WTC11 (cell line): ENCODE data around the gene MYH11. TPM values are rescaled to one million over a fixed set of nuclear protein-coding genes. Genes with fewer than 3 reads are reported as not detected.

ENCODE experiments used
- ATAC-seq: fragments of 200-7000 bp; cut with Tn5 transposase; 2 replicates; pipeline ENCODE4 v1.10.0; 2021; ENCODE audit warnings: mild to moderate bottlenecking, moderate library complexity
- CTCF ChIA-PET: fragments of 300-600 bp; sonication (Branson Sonifier 250); formaldehyde crosslinking; loops from one replicate; lab custom pipeline; 2021; ENCODE audit warnings: antibody characterized with exemption; lab: Charles Lee
- POLR2A ChIA-PET: fragments of 350-600 bp; sonication (Branson Sonifier 250); formaldehyde crosslinking; loops from one replicate; lab custom pipeline; 2021; ENCODE audit warnings: antibody characterized with exemption; lab: Charles Lee
- DNase-seq: peaks from one replicate; pipeline ENCODE4 v3.0.0; 2021; ENCODE audit warnings: low spot score
- H3K27ac Mint-ChIP-seq: 2 replicates; pipeline ENCODE4 v1.8.0; 2021; ENCODE audit warnings: mixed read lengths
- H3K27me3 Mint-ChIP-seq: 2 replicates; pipeline ENCODE4 v1.8.0; 2021; ENCODE audit warnings: low read depth, mild to moderate bottlenecking, moderate library complexity, mixed read lengths
- H3K36me3 Mint-ChIP-seq: 2 replicates; pipeline ENCODE4 v1.8.0; 2021; ENCODE audit warnings: mixed read lengths
- H3K4me1 Mint-ChIP-seq: 2 replicates; pipeline ENCODE4 v1.8.0; 2022; ENCODE audit warnings: mixed read lengths
- H3K4me3 Mint-ChIP-seq: 2 replicates; pipeline ENCODE4 v1.8.0; 2021; ENCODE audit warnings: mild to moderate bottlenecking, moderate library complexity, mixed read lengths
- H3K9me3 Mint-ChIP-seq: 2 replicates; pipeline ENCODE4 v1.8.0; 2021; ENCODE audit warnings: mixed read lengths
- AR ChIP-seq: fragments of 250-450 bp; sonication (Bioruptor Pico); IDR thresholded peaks from 2 replicates; pipeline ENCODE4 v1.9.0; 2021; ENCODE audit warnings: mild to moderate bottlenecking
- ATF1 ChIP-seq: sonication (generic); formaldehyde crosslinking; IDR thresholded peaks from 2 replicates; pipeline ENCODE4 v1.8.1; 2023; ENCODE audit warnings: mild to moderate bottlenecking, moderate library complexity, missing genetic modification reagents
- ATF3 ChIP-seq: sonication (generic); formaldehyde crosslinking; conservative IDR thresholded peaks from 2 replicates; pipeline ENCODE4 v1.8.1; 2022; ENCODE audit warnings: mild to moderate bottlenecking, missing genetic modification reagents
- CTCF ChIP-seq: fragments of 200-600 bp; IDR thresholded peaks from 2 replicates; pipeline ENCODE4 v1.8.0; 2022; ENCODE audit warnings: antibody characterized with exemption
- ELF4 ChIP-seq: sonication (generic); formaldehyde crosslinking; IDR thresholded peaks from 2 replicates; pipeline ENCODE4 v1.8.1; 2022; ENCODE audit warnings: low read depth, mild to moderate bottlenecking, moderate library complexity, missing genetic modification reagents
- FOXK1 ChIP-seq: sonication (generic); formaldehyde crosslinking; IDR thresholded peaks from 2 replicates; pipeline ENCODE4 v1.8.0; 2022; ENCODE audit warnings: mild to moderate bottlenecking, moderate library complexity, missing genetic modification reagents
- NFYB ChIP-seq: sonication (generic); formaldehyde crosslinking; conservative IDR thresholded peaks from 2 replicates; pipeline ENCODE4 v1.8.0; 2022; ENCODE audit warnings: low read depth, missing genetic modification reagents
- NR1H2 ChIP-seq: sonication (generic); formaldehyde crosslinking; IDR thresholded peaks from 2 replicates; pipeline ENCODE4 v1.9.0; 2021; ENCODE audit warnings: mild to moderate bottlenecking, moderate library complexity, missing genetic modification reagents
- OVOL2 ChIP-seq: fragments of 250-450 bp; sonication (Bioruptor Pico); IDR thresholded peaks from 2 replicates; pipeline ENCODE4 v1.9.0; 2021; ENCODE audit warnings: mild to moderate bottlenecking, borderline replicate concordance
- PRDM15 ChIP-seq: sonication (generic); formaldehyde crosslinking; IDR thresholded peaks from 2 replicates; pipeline ENCODE4 v1.8.0; 2022; ENCODE audit warnings: missing genetic modification reagents
- USF1 ChIP-seq: sonication (generic); formaldehyde crosslinking; IDR thresholded peaks from 2 replicates; pipeline ENCODE4 v1.8.0; 2022; ENCODE audit warnings: mild to moderate bottlenecking, missing genetic modification reagents
- ZBTB43 ChIP-seq: sonication (generic); formaldehyde crosslinking; IDR thresholded peaks from 2 replicates; pipeline ENCODE4 v1.8.1; 2023; ENCODE audit warnings: mild to moderate bottlenecking, missing genetic modification reagents
- ZNF317 ChIP-seq: sonication (generic); formaldehyde crosslinking; IDR thresholded peaks from 2 replicates; pipeline ENCODE4 v1.8.1; 2023; ENCODE audit warnings: low read depth, mild to moderate bottlenecking, moderate library complexity, missing genetic modification reagents, borderline replicate concordance
- ZNF423 ChIP-seq: fragments of 250-450 bp; sonication (Bioruptor Pico); IDR thresholded peaks from 2 replicates; pipeline ENCODE4 v2.1.2; 2022; ENCODE audit warnings: mild to moderate bottlenecking, moderate library complexity
- ZNF671 ChIP-seq: fragments of 250-450 bp; sonication (Bioruptor Pico); IDR thresholded peaks from 2 replicates; pipeline ENCODE4 v1.8.0; 2021; ENCODE audit warnings: mild to moderate bottlenecking
- ZSCAN18 ChIP-seq: fragments of 250-450 bp; sonication (Bioruptor Pico); IDR thresholded peaks from 2 replicates; pipeline ENCODE4 v2.1.2; 2022; ENCODE audit warnings: mild to moderate bottlenecking, moderate library complexity
- total RNA-seq: library from RNA; stranded (reverse); gene quantifications from 3 replicates; pipeline ENCODE4 v1.2.3, GENCODE V29; 2021

Gene MYH11
- total RNA-seq, 1 experiment from 2014 or later, result 0.74 TPM

- DNase-seq (no peak), ATAC-seq (no peak)
- Mint-ChIP-seq H3K4me3 (no peak overlapping the region), H3K4me1 (no peaks in the 10 kb centered on the region), H3K27me3 (no peaks in the 10 kb centered on the region), H3K27ac (no peak overlapping the region), H3K36me3 (peaks cover 15% of the 10 kb centered on the region), H3K9me3 (no peaks in the 10 kb centered on the region)
- ChIA-PET CTCF (interaction anchor here (1.3 to 1.5 kb wide), 2 partner anchors 35 to 39 kb away, joined by 3 to 6 read pairs; no protein-coding TSS in a partner anchor), POLR2A (interaction anchor here (0.7 kb wide), 1 partner anchor 102 kb away, joined by 3 read pairs; no protein-coding TSS in a partner anchor)
- TF ChIP-seq PRDM15, result no peak
- no peak for TF ChIP-seq OVOL2 (CRISPR knock-in tag)
- TF ChIP-seq AR (CRISPR knock-in tag), result no peak
- TF ChIP-seq ZNF671, result no peak
Observed at GRCh38 chr16:15721018-15721417, 135.8 kb downstream of the MYH11 start.

- POLR2A ChIA-PET, result interaction anchor here (1.3 kb wide), 1 partner anchor 8 kb away, joined by 3 read pairs; no protein-coding TSS in a partner anchor
- H3K4me3 Mint-ChIP-seq, result no peak overlapping the region
- TF ChIP-seq ZBTB43 (CRISPR knock-in tag), result no peak
- TF ChIP-seq ELF4, result no peak
- TF ChIP-seq NFYB (CRISPR knock-in tag), result no peak
- no peak for TF ChIP-seq USF1
- TF ChIP-seq ZNF423, result no peak
- no peak for TF ChIP-seq CTCF
- TF ChIP-seq NR1H2 (CRISPR knock-in tag), result no peak
- no peak for TF ChIP-seq ZNF317 (CRISPR knock-in tag)
- no peak for TF ChIP-seq ATF3 (CRISPR knock-in tag)
- TF ChIP-seq ATF1, result no peak
- TF ChIP-seq FOXK1 (CRISPR knock-in tag), result no peak
- no peak for TF ChIP-seq ZSCAN18 (CRISPR knock-in tag)
- ATAC-seq (no peak), DNase-seq (no peak)
- CTCF ChIA-PET, result interaction anchor here (0.6 to 1.5 kb wide), 3 partner anchors 35 to 105 kb away, joined by 3 read pairs; no protein-coding TSS in a partner anchor
- no peaks in the 10 kb centered on the region for H3K9me3 Mint-ChIP-seq
- 0 out of 2 replicates have a peak, but pooled peaks cover 3% of the 10 kb centered on the region for H3K4me1 Mint-ChIP-seq
- H3K27me3 Mint-ChIP-seq, result no peaks in the 10 kb centered on the region
- no peak overlapping the region for H3K27ac Mint-ChIP-seq
- no peaks in the 10 kb centered on the region for H3K36me3 Mint-ChIP-seq
Observed at GRCh38 chr16:15716694-15717447, 140.0 kb downstream of the MYH11 start.
